Measurements from ENCODE around the gene GJB4. TPM values are rescaled to one million over a fixed set of nuclear protein-coding genes. Genes with fewer than 3 reads are reported as not detected.
"Not testable (repeated sequence)": the region's sequence is repeated elsewhere in the genome, so short reads cannot be mapped to it uniquely, and the experiment has no call there.

Gene GJB4
- polyA plus RNA-seq, 1 of the 3 experiments (the other 2 are of a cell fraction): not detected

DNA sequence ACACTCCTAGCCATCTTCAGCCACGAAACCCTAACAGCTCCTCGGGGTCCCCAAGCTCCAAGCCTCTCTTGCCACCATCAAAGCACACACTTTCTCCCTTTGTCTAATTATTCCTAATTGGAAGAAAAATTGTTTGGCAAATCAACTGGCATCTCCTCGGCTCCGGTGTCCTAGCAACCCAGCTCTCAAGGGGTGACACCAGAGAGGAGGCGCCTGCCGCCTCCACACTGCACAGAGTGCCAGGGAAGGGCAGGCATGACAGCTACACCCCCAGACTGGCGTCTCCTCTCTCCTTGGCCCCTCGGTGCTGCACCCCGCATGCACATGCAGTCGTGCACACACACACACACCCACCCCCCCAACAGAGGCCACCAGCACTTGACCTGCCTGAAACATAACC is 22.8 kb upstream of the GJB4 start:
- no peaks in the 10 kb centered on the region for H3K9me3 ChIP-seq
- ChIA-PET CTCF (interaction anchor here (0.9 to 1.2 kb wide), 2 partner anchors 277 to 574 kb away, joined by 3 read pairs; no protein-coding TSS in a partner anchor), POLR2A (no interaction called here)

DNA sequence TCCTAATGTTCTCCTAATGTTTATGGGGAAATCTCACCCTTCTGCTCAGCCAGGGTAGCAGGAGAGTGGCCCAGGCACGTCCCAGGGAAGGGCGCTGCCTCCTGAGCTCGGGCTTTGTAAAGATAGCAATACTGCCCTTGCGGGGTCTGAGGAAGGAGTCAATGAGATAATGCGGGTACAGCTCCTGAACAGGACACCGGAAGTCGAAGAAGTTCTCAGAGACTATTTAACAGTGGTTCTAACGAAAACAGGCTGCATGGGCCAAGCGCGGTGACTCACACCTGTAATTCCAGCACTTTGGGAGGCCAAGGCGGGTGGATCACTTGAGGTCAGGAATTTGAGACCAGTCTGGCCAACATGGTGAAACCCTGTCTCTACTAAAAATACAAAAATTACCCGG is 22.3 kb upstream of the GJB4 start:
- H3K4me2 ChIP-seq; H3F3A ChIP-seq (replicated peaks; ENCODE audit: insufficient read depth); H2AFZ ChIP-seq (ENCODE audit: low read depth); POLR2A ChIA-PET; DNase-seq; H3K4me3 ChIP-seq (ENCODE audit: low read depth in 2 of 2, low read length in 1 of 2); H3K79me2 ChIP-seq (ENCODE audit: insufficient read depth); H3K4me1 ChIP-seq (ENCODE audit: control insufficient read depth in 1 of 2, insufficient read depth in 2 of 2, low read depth in 1 of 2, low read length in 1 of 2); H3K27me3 ChIP-seq (ENCODE audit: insufficient read depth); H3K9me3 ChIP-seq; H4K20me1 ChIP-seq (ENCODE audit: insufficient read depth); H3K36me3 ChIP-seq (replicated peaks in 1 of 2; ENCODE audit: control insufficient read depth in 1 of 2, insufficient read depth in 2 of 2, low read length in 1 of 2); H3K9me2 ChIP-seq; H3K27ac ChIP-seq (ENCODE audit: low read depth in 2 of 2, low read length in 1 of 2); H3K9ac ChIP-seq: not testable (repeated sequence)
- CTCF ChIA-PET: interaction anchor here (0.9 to 1.2 kb wide), 2 partner anchors 277 to 574 kb away, joined by 3 read pairs; no protein-coding TSS in a partner anchor
- WGBS (ENCODE audit: low lambda C conversion rate): 62% methylated on average over 12 of the region's 12 CpGs

More for the DNA sequence above, 22.8 kb upstream of the GJB4 start:
- Histone ChIP-seq H3K9ac (no peak overlapping the region), H3K4me2 (no peak overlapping the region), H2AFZ (ENCODE audit: low read depth) (no peak overlapping the region), H3K4me1 (ENCODE audit: control insufficient read depth in 1 of 2, insufficient read depth in 2 of 2, low read depth in 1 of 2, low read length in 1 of 2) (peaks cover 0 to 5% of the 10 kb centered on the region in 2 experiments; a peak in 1 of 4 replicates), H3F3A (replicated peaks; ENCODE audit: insufficient read depth) (no peaks in the 10 kb centered on the region), H3K27ac (ENCODE audit: low read depth in 2 of 2, low read length in 1 of 2) (no peak overlapping the region), H3K36me3 (replicated peaks in 1 of 2; ENCODE audit: control insufficient read depth in 1 of 2, insufficient read depth in 2 of 2, low read length in 1 of 2) (no peaks in the 10 kb centered on the region), H3K4me3 (ENCODE audit: low read depth in 2 of 2, low read length in 1 of 2) (no peak overlapping the region), H4K20me1 (ENCODE audit: insufficient read depth) (no peaks in the 10 kb centered on the region), H3K27me3 (ENCODE audit: insufficient read depth) (no peaks in the 10 kb centered on the region), H3K79me2 (ENCODE audit: insufficient read depth) (no peaks in the 10 kb centered on the region), H3K9me2 (no peaks in the 10 kb centered on the region)
- 35% methylated on average over 4 of the region's 10 CpGs for whole genome bisulfite sequencing (ENCODE audit: low lambda C conversion rate)
- DNase-seq: no peak
- TF ChIP-seq NRF1 (IDR thresholded peaks at IDR 0.05; ENCODE audit: low read depth, low read length): no peak
- no peak for TF ChIP-seq TEAD4 (IDR thresholded peaks at IDR 0.05; ENCODE audit: borderline replicate concordance, insufficient read depth)
- TF ChIP-seq FOSL2 (IDR thresholded peaks at IDR 0.05; ENCODE audit: borderline replicate concordance, low read depth): no peak
- TF ChIP-seq TCF12 (IDR thresholded peaks at IDR 0.05): no peak
- TF ChIP-seq, protein P1, sequence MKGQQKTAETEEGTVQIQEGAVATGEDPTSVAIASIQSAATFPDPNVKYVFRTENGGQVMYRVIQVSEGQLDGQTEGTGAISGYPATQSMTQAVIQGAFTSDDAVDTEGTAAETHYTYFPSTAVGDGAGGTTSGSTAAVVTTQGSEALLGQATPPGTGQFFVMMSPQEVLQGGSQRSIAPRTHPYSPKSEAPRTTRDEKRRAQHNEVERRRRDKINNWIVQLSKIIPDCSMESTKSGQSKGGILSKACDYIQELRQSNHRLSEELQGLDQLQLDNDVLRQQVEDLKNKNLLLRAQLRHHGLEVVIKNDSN (IDR thresholded peaks at IDR 0.05; ENCODE audit: borderline replicate concordance, low read depth): no peak
- TF ChIP-seq, protein P2, sequence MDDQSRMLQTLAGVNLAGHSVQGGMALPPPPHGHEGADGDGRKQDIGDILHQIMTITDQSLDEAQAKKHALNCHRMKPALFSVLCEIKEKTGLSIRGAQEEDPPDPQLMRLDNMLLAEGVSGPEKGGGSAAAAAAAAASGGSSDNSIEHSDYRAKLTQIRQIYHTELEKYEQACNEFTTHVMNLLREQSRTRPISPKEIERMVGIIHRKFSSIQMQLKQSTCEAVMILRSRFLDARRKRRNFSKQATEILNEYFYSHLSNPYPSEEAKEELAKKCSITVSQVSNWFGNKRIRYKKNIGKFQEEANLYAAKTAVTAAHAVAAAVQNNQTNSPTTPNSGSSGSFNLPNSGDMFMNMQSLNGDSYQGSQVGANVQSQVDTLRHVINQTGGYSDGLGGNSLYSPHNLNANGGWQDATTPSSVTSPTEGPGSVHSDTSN (IDR thresholded peaks at IDR 0.05): no peak
- no peak for TF ChIP-seq YY1 (IDR thresholded peaks at IDR 0.05; ENCODE audit: low read depth)

DNA sequence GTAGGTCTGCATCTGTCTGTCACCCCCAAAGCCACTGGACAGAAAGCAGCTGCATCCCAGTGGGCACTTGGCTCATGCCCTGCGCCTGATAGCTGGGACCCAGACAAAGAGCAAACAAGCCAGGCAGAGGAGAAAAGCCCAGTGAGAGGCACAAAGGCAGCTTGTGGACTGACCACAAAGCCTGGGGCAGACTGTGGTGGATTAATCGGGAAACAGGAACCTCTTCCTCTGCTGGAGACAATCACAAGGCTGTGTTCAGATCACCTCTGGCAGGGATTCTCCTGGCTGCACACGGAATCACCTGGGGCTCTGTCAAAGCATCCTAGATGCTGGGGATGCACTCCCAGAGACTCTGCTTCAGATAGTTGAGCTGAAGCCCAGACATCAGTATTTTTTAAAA is 19.9 kb upstream of the GJB4 start:
- no peaks in the 10 kb centered on the region for H3K79me2 ChIP-seq (ENCODE audit: insufficient read depth)
- H3K9me3 ChIP-seq: no peaks in the 10 kb centered on the region
- no peaks in the 10 kb centered on the region for H3F3A ChIP-seq (replicated peaks; ENCODE audit: insufficient read depth)
- no peaks in the 10 kb centered on the region for H3K27me3 ChIP-seq (ENCODE audit: insufficient read depth)
- H3K9ac ChIP-seq: no peak overlapping the region
- H3K9me2 ChIP-seq: no peaks in the 10 kb centered on the region
- H3K27ac ChIP-seq (ENCODE audit: low read depth in 2 of 2, low read length in 1 of 2): no peak overlapping the region
- H3K4me3 ChIP-seq (ENCODE audit: low read depth in 2 of 2, low read length in 1 of 2): no peak overlapping the region
- ChIA-PET CTCF (interaction anchor here (0.9 to 2.6 kb wide), 10 partner anchors 9 to 1107 kb away, joined by 3 to 11 read pairs (median 4); no protein-coding TSS in a partner anchor), POLR2A (no interaction called here)
- H3K36me3 ChIP-seq (replicated peaks in 1 of 2; ENCODE audit: control insufficient read depth in 1 of 2, insufficient read depth in 2 of 2, low read length in 1 of 2): no peaks in the 10 kb centered on the region
- H3K4me2 ChIP-seq: no peak overlapping the region
- H4K20me1 ChIP-seq (ENCODE audit: insufficient read depth): no peaks in the 10 kb centered on the region
- 52% methylated on average over 2 of the region's 3 CpGs for WGBS (ENCODE audit: low lambda C conversion rate)
- H2AFZ ChIP-seq (ENCODE audit: low read depth): no peak overlapping the region
- TF ChIP-seq YY1 (IDR thresholded peaks at IDR 0.05; ENCODE audit: low read depth) (no peak), FOSL2 (IDR thresholded peaks at IDR 0.05; ENCODE audit: borderline replicate concordance, low read depth) (no peak), EP300 (IDR thresholded peaks at IDR 0.05; ENCODE audit: borderline replicate concordance in 1 of 2, low read depth in 1 of 2, low read length in 1 of 2) (no peak), EZH2phosphoT487 (IDR thresholded peaks at IDR 0.05; ENCODE audit: borderline replicate concordance, low read depth) (no peak)
- no peak for DNase-seq
- H3K4me1 ChIP-seq (ENCODE audit: control insufficient read depth in 1 of 2, insufficient read depth in 2 of 2, low read depth in 1 of 2, low read length in 1 of 2): peaks cover 0 to 8% of the 10 kb centered on the region in 2 experiments; a peak in 1 of 4 replicates
